ENCODE measurements around the gene ABHD17C.

DNA sequence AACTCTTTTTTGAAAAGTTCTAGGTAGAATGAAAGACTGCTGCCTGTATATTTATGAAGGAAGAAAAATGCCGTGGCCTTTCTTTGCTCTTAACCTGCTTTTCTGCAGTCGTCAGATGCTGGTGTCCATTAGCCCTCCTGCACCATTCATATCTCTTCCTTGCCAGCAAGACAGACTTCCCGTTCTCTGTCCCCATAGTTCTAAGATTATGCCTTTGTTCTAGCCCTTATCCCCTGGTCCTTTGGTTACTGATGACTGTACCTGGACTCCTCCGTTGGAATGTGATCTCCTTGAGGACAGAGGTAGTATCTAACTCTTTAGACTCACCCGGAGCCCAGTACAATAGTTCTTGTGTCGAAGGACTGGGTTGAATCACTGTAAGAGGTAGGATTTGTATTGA lies 16.8 kb downstream of the ABHD17C start:
- TF ChIP-seq, protein P1, sequence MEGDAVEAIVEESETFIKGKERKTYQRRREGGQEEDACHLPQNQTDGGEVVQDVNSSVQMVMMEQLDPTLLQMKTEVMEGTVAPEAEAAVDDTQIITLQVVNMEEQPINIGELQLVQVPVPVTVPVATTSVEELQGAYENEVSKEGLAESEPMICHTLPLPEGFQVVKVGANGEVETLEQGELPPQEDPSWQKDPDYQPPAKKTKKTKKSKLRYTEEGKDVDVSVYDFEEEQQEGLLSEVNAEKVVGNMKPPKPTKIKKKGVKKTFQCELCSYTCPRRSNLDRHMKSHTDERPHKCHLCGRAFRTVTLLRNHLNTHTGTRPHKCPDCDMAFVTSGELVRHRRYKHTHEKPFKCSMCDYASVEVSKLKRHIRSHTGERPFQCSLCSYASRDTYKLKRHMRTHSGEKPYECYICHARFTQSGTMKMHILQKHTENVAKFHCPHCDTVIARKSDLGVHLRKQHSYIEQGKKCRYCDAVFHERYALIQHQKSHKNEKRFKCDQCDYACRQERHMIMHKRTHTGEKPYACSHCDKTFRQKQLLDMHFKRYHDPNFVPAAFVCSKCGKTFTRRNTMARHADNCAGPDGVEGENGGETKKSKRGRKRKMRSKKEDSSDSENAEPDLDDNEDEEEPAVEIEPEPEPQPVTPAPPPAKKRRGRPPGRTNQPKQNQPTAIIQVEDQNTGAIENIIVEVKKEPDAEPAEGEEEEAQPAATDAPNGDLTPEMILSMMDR (IDR thresholded peaks at IDR 0.05; ENCODE audit: poor library complexity) = no peak
- no peak for TF ChIP-seq EZH2 (IDR thresholded peaks at IDR 0.05; ENCODE audit: borderline replicate concordance)
